Measurements from ENCODE around the gene HSDL2. TPM values are rescaled to one million over a fixed set of nuclear protein-coding genes. Genes with fewer than 3 reads are reported as not detected.

The HSDL2 gene
- total RNA-seq, 1 donor from 2014 or later: 4.8 TPM

DNA sequence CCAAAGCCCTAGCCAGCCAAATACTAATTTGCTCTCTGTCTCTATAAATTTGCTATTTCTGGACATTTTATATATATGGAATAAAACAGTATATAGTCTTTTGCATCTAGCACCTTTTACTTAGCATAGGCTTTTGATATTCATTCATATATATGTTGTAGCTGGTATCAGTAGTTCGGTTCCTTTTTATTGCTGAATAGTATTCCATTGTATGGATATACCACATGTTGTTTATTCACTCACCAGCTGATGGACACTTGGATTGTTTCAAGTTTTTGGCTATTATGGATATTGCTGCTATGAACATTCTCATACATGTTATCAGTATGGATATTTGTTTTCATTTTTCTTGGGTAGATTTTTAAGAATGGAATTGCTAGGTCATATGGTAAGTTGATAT is 82.9 kb downstream of the HSDL2 start:
- Mint-ChIP-seq H3K27me3 (ENCODE audit: unreplicated experiment) (no peaks in the 10 kb centered on the region), H3K9me3 (ENCODE audit: unreplicated experiment) (no peaks in the 10 kb centered on the region), H3K4me1 (ENCODE audit: low read depth, unreplicated experiment) (no peaks in the 10 kb centered on the region), H3K4me3 (ENCODE audit: unreplicated experiment) (no peak overlapping the region), H3K36me3 (ENCODE audit: unreplicated experiment) (no peaks in the 10 kb centered on the region), H3K27ac (ENCODE audit: unreplicated experiment) (no peak overlapping the region)
- no peak for DNase-seq
- TF ChIP-seq, protein P1, sequence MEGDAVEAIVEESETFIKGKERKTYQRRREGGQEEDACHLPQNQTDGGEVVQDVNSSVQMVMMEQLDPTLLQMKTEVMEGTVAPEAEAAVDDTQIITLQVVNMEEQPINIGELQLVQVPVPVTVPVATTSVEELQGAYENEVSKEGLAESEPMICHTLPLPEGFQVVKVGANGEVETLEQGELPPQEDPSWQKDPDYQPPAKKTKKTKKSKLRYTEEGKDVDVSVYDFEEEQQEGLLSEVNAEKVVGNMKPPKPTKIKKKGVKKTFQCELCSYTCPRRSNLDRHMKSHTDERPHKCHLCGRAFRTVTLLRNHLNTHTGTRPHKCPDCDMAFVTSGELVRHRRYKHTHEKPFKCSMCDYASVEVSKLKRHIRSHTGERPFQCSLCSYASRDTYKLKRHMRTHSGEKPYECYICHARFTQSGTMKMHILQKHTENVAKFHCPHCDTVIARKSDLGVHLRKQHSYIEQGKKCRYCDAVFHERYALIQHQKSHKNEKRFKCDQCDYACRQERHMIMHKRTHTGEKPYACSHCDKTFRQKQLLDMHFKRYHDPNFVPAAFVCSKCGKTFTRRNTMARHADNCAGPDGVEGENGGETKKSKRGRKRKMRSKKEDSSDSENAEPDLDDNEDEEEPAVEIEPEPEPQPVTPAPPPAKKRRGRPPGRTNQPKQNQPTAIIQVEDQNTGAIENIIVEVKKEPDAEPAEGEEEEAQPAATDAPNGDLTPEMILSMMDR (IDR thresholded peaks at IDR 0.05; ENCODE audit: partially characterized antibody, unreplicated experiment): no peak

- no peak for DNase-seq
- Mint-ChIP-seq H3K4me3 (ENCODE audit: unreplicated experiment) (no peak overlapping the region), H3K36me3 (ENCODE audit: unreplicated experiment) (no peaks in the 10 kb centered on the region), H3K27me3 (ENCODE audit: unreplicated experiment) (no peaks in the 10 kb centered on the region), H3K9me3 (ENCODE audit: unreplicated experiment) (no peaks in the 10 kb centered on the region), H3K27ac (ENCODE audit: unreplicated experiment) (no peak overlapping the region), H3K4me1 (ENCODE audit: low read depth, unreplicated experiment) (peaks cover 2% of the 10 kb centered on the region)
- TF ChIP-seq, protein P1 (IDR thresholded peaks at IDR 0.05; ENCODE audit: partially characterized antibody, unreplicated experiment): no peak
Measured at GRCh38 chr9:112465352-112465751, 85.4 kb downstream of the HSDL2 start.

DNA sequence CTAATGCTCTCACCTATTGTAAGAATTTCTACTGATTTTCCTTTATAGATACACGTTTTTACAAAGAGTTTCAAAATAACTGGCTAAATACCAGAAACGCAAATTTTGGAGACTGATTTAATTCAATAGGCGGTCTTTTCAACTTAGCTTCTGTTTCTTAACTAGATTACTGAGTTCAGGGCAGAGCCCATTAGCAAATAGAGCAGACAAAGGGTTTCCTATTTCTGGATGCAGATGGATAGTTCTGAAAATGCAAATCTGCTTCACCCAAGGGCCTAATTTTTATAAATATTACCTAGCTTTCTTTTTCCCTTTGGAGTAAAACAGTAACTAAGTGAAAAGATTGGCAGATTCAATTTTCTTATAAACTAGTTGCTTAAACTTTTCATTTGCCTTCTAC is 93.1 kb downstream of the HSDL2 start:
- Mint-ChIP-seq H3K9me3 (ENCODE audit: unreplicated experiment) (no peaks in the 10 kb centered on the region), H3K27ac (ENCODE audit: unreplicated experiment) (no peak overlapping the region), H3K4me3 (ENCODE audit: unreplicated experiment) (no peak overlapping the region), H3K36me3 (ENCODE audit: unreplicated experiment) (peaks cover 1% of the 10 kb centered on the region), H3K4me1 (ENCODE audit: low read depth, unreplicated experiment) (peaks cover 4% of the 10 kb centered on the region), H3K27me3 (ENCODE audit: unreplicated experiment) (no peaks in the 10 kb centered on the region)
- no peak for DNase-seq
- TF ChIP-seq, protein P1 (IDR thresholded peaks at IDR 0.05; ENCODE audit: partially characterized antibody, unreplicated experiment): no peak

DNA sequence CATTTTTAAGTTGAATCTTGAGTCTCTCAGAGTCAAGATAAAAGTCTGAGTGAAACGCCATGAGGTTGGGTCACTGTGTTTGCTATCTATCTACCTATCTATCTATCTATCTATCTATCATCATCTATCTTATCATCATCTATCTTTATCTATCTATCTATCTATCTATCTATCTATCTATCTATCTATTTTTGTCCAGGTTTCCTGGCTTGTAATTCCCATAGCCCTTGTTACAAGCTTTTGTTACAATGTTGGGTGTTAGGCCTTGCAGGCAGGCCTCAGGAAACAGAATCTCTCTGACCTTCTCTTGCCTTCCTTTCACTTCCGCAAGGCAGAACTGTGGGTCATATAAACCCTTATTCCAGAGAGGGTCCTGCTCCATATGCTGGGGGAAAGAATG is 94.1 kb downstream of the HSDL2 start:
- Mint-ChIP-seq H3K4me1 (ENCODE audit: low read depth, unreplicated experiment) (peaks cover 4% of the 10 kb centered on the region), H3K4me3 (ENCODE audit: unreplicated experiment) (no peak overlapping the region), H3K27me3 (ENCODE audit: unreplicated experiment) (no peaks in the 10 kb centered on the region), H3K27ac (ENCODE audit: unreplicated experiment) (no peak overlapping the region), H3K9me3 (ENCODE audit: unreplicated experiment) (no peaks in the 10 kb centered on the region), H3K36me3 (ENCODE audit: unreplicated experiment) (peaks cover 5% of the 10 kb centered on the region)
- no peak for DNase-seq
- TF ChIP-seq, protein P1 (IDR thresholded peaks at IDR 0.05; ENCODE audit: partially characterized antibody, unreplicated experiment): no peak

DNA sequence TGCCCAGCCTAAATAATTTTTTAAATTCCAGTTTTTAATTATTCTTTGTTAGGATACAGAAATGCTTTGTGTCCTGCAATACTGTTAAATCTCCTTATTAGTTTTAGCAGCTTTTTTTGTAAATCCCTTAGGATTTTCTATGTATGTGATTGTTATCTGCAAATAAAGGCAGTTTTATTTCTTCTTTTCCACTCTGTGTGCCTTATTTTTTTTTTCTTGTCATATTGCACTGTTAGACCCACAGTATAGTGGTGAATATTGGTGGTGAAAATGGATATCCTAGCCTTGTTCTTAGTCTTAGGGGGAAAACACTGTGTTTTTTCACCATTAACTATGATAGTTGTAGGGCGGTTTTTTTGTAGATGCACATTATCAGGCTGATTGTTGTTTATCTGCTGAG is 95.4 kb downstream of the HSDL2 start:
- no peaks in the 10 kb centered on the region for H3K27me3 Mint-ChIP-seq (ENCODE audit: unreplicated experiment)
- no peak for DNase-seq
- TF ChIP-seq, protein P1 (IDR thresholded peaks at IDR 0.05; ENCODE audit: partially characterized antibody, unreplicated experiment): no peak
- H3K9me3 Mint-ChIP-seq (ENCODE audit: unreplicated experiment): no peaks in the 10 kb centered on the region
- H3K36me3 Mint-ChIP-seq (ENCODE audit: unreplicated experiment): peaks cover 5% of the 10 kb centered on the region
- peaks cover 3% of the 10 kb centered on the region for H3K4me1 Mint-ChIP-seq (ENCODE audit: low read depth, unreplicated experiment)
- H3K27ac Mint-ChIP-seq (ENCODE audit: unreplicated experiment): no peak overlapping the region
- no peak overlapping the region for H3K4me3 Mint-ChIP-seq (ENCODE audit: unreplicated experiment)

Data from glutamatergic neuron (in vitro differentiated cells).